ENCODE measurements around the gene COX8C. TPM values are rescaled to one million over a fixed set of nuclear protein-coding genes. Genes with fewer than 3 reads are reported as not detected.

COX8C gene
- total RNA-seq, 1 donor from 2014 or later = not detected

- no peak for DNase-seq (ENCODE audit: low spot score)
- ATAC-seq = no peak
These were observed 27.0 kb upstream of the COX8C start for GRCh38 chr14:93319958-93320357.

- no peak for ATAC-seq
- no peak for DNase-seq (ENCODE audit: low spot score)
These were observed 26.5 kb upstream of the COX8C start for GRCh38 chr14:93320489-93320888.

- DNase-seq (ENCODE audit: low spot score) (no peak), ATAC-seq (no peak)
These were observed 23.9 kb upstream of the COX8C start for GRCh38 chr14:93322929-93323599.

- DNase-seq (ENCODE audit: low spot score) (no peak), ATAC-seq (no peak)
These were observed 23.3 kb upstream of the COX8C start for GRCh38 chr14:93323600-93324174.

- DNase-seq (ENCODE audit: low spot score) = no peak
These were observed 20.8 kb upstream of the COX8C start for GRCh38 chr14:93326196-93326595.

GRCh38 chr14:93328546-93328945 is 18.4 kb upstream of the COX8C start:
- DNase-seq (ENCODE audit: low spot score) (no peak), ATAC-seq (no peak)

More at GRCh38 chr14:93326196-93326595, 20.8 kb upstream of the COX8C start:
- no peak for ATAC-seq

- ATAC-seq (peak; percentile 10), DNase-seq (ENCODE audit: low spot score) (no peak)
These were observed 16.9 kb upstream of the COX8C start for GRCh38 chr14:93329965-93330608.

GRCh38 chr14:93330609-93331000 is 16.4 kb upstream of the COX8C start:
- ATAC-seq (no peak), DNase-seq (ENCODE audit: low spot score) (no peak)

- DNase-seq (ENCODE audit: low spot score) (no peak), ATAC-seq (no peak)
These were observed 15.8 kb upstream of the COX8C start for GRCh38 chr14:93331002-93331727.

GRCh38 chr14:93331728-93332396 is 15.1 kb upstream of the COX8C start:
- ATAC-seq (no peak), DNase-seq (ENCODE audit: low spot score) (no peak)

GRCh38 chr14:93332397-93332852 is 14.6 kb upstream of the COX8C start:
- peak; percentile 84 for ATAC-seq

GRCh38 chr14:93332853-93333630 is 13.9 kb upstream of the COX8C start, which contains the start of gene BTBD7:
TSS of gene BTBD7 (minus strand) at chr14:93333036. CDS start at chr14:93296051, 36,985 bp downstream.
- DNase-seq (ENCODE audit: low spot score) = peak; percentile 95
- ATAC-seq = peak; percentile 92

More at GRCh38 chr14:93332397-93332852, 14.6 kb upstream of the COX8C start:
- DNase-seq (ENCODE audit: low spot score) = peak; percentile 71

GRCh38 chr14:93333631-93334103 is 13.3 kb upstream of the COX8C start:
- ATAC-seq (no peak), DNase-seq (ENCODE audit: low spot score) (no peak)

- DNase-seq (ENCODE audit: low spot score) = no peak
- no peak for ATAC-seq
These were observed 9.7 kb upstream of the COX8C start for GRCh38 chr14:93337143-93337753.

GRCh38 chr14:93337884-93338283 is 9.1 kb upstream of the COX8C start:
- ATAC-seq = no peak

GRCh38 chr14:93343266-93343665 is 3.7 kb upstream of the COX8C start:
- DNase-seq (ENCODE audit: low spot score) (no peak), ATAC-seq (no peak)

More at GRCh38 chr14:93337884-93338283, 9.1 kb upstream of the COX8C start:
- DNase-seq (ENCODE audit: low spot score) = no peak

GRCh38 chr14:93343797-93344196 is 3.2 kb upstream of the COX8C start:
- no peak for ATAC-seq
- no peak for DNase-seq (ENCODE audit: low spot score)

GRCh38 chr14:93347850-93348249 is 868 bp downstream of the COX8C start:
- no peak for DNase-seq (ENCODE audit: low spot score)
- no peak for ATAC-seq

- DNase-seq (ENCODE audit: low spot score) (no peak), ATAC-seq (no peak)
These were observed 1.3 kb downstream of the COX8C start for GRCh38 chr14:93348292-93348691.
